Cardiac septum (tissue), 1 donor: Measurements from ENCODE around the gene NCKAP5L. TPM values are rescaled to one million over a fixed set of nuclear protein-coding genes. Genes with fewer than 3 reads are reported as not detected.

Experiments
- DNase-seq: peaks from one replicate; pipeline ENCODE4 v3.0.0-alpha.2; 2020; ENCODE audit warnings: low spot score
- intact Hi-C: fragments of 100-400 bp; cut with DNase I; formaldehyde crosslinking; loops from one replicate; pipeline ENCODE4 v1.14.0; 2022
- total RNA-seq: library from RNA; stranded (reverse); fragmentation: NEBNext Ultra II Directional; extraction: Animal tissue kit (Norgen Biotek cat#: 25700); gene quantifications from one replicate; pipeline ENCODE4 v1.2.1, GENCODE V29; 2021
- donor health status: DM: no; HTN: no; CAD: no.

NCKAP5L gene
- total RNA-seq, 1 donor from 2014 or later = 26.5 TPM

- DNase-seq = no peak
- intact Hi-C loops = no loop called here
Measured at GRCh38 chr12:49762468-49762847, 65.8 kb downstream of the NCKAP5L start.

DNA sequence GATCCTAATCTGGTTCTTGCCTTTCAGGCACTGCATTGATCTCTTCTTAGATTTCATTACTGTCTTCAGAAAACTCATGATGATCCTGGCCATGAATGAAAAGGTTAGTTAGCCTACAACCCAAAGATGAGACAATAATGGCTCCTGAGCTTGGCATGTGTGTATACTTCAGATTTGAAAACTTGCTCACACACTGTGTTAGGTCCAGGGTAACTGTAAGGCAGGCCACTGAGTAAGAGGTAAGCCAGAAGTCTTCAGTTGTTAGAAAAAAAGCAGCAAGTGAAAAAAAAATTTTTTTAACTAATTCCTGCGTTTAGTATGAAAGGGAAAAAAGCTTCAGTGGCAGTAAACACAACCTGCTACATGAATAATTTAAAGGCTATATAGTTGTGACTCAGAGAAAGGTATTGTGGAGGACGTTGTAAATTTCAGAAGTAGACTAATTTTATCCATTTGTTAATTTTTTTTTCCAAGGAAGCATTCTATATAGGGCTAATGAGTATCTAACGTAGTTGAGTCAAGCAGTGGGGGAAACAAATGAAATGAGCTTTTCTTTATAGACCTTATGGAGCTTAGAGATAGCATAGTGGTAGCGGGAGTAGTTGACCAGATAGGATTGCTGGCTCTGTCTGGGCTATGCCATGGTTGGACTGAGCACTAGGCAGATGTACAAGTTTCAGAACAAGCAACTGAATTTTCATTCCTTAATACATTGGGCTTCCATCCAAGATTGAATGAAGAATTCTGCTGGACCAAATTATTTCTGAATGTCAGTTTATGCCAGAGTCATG, 66.3 kb downstream of the NCKAP5L start:
- no peak for DNase-seq
- intact Hi-C loops = no loop called here

DNA sequence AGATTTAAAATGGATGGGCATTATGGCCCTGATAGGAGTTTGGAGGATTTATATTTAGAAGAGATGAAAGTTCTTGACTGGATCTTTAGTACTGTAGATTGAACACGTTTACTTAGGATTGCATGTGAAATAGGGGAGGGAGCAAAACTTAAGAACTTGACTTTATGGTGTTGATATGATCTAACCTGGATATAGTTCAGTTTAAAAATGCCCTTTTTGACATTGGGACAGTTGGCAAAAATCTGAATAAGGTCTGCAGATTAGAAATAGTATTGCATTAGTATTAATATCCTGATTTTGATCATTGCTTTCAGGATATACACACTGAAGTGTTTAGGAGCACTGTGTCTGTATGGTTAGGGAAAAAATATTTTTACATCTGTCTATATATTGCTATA, 77.2 kb downstream of the NCKAP5L start:
- intact Hi-C loops = no loop called here
- no peak for DNase-seq

- intact Hi-C loops = no loop called here
- no peak for DNase-seq
Measured at GRCh38 chr12:49750027-49750995, 77.9 kb downstream of the NCKAP5L start.

GRCh38 chr12:49748800-49749199, 79.4 kb downstream of the NCKAP5L start:
- intact Hi-C loops = no loop called here
- no peak for DNase-seq

DNA sequence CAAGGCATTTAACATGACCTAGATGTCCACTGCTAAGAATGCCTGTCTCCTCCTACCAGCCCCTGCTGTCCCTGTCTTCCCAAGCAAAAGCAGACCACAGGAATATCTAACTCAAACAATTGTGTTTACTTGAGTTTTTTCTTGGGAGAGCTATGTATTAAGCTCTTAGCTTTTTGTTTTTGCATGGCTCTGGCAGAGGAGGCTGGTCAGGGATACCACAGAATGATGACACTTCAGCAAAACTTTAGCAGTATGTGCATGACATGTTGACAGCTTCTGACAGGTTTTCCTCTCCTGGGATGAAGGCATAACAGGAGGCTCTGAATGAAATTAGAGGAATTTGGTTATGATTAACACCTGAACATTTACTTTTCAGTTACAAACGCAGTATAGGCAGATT, 79.9 kb downstream of the NCKAP5L start:
- DNase-seq = no peak
- intact Hi-C loops = no loop called here

DNA sequence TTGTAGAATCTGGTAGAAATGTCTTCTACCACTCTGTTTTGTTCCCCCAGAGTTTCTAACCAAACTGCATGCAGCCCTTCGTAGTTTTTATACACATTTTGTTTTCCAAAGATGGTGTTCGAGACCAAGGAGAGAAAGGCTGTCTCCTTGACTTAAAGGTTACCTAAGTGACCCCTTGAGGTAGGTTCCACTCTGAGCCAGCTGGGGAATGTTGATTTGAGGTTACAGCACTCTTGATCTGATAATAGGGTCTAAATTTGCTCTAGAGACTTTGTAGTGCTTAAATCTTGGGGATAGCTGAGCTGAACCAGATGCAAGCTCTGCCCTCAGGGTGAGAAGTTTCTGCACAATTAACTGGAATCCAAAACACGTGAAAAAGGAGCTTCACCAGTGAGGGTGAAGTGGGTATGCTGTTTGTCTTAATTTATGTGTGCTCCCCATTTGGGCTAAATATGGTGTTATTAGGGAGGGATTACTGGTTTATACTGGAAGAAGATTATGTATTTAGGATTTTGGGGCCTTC, 83.8 kb downstream of the NCKAP5L start:
- DNase-seq = no peak
- intact Hi-C loops = no loop called here

- peak; percentile 94 for DNase-seq
- intact Hi-C loops = no loop called here
Measured at GRCh38 chr12:49741882-49742620, 86.2 kb downstream of the NCKAP5L start.

Other genes starting within 250 kb of the NCKAP5L start
- 0.48 TPM for gene FAM186B, start 222.8 kb downstream of the NCKAP5L start, total RNA-seq
- 30.1 TPM for gene PRPF40B, start 204.9 kb downstream of the NCKAP5L start, total RNA-seq
- gene FMNL3, start 121.0 kb downstream of the NCKAP5L start, total RNA-seq = 19.8 TPM
- gene TMBIM6, start 86.9 kb downstream of the NCKAP5L start, total RNA-seq = 191 TPM
- 2.6 TPM for gene BCDIN3D, start 14.7 kb upstream of the NCKAP5L start, total RNA-seq
- 1.7 TPM for gene FAIM2, start 75.5 kb upstream of the NCKAP5L start, total RNA-seq
- not detected for gene AQP2, start 122.3 kb upstream of the NCKAP5L start, total RNA-seq
- not detected for gene AQP5, start 133.5 kb upstream of the NCKAP5L start, total RNA-seq
- not detected for gene AQP6, start 144.5 kb upstream of the NCKAP5L start, total RNA-seq
- gene RACGAP1, start 197.1 kb upstream of the NCKAP5L start, total RNA-seq = 2.6 TPM
- gene ASIC1, start 229.2 kb upstream of the NCKAP5L start, total RNA-seq = 0.30 TPM